Chondrocyte (in vitro differentiated cells): ENCODE data around the gene BTG2. TPM values are rescaled to one million over a fixed set of nuclear protein-coding genes. Genes with fewer than 3 reads are reported as not detected.

Experiments
- DNase-seq: peaks from one replicate; pipeline ENCODE4 v3.0.0; 2021; ENCODE audit warnings: mixed read lengths, low spot score
- H3K27ac Mint-ChIP-seq: one replicate; pipeline ENCODE4 v1.8.0; 2021; ENCODE audit warnings: mild to moderate bottlenecking, moderate library complexity, mixed read lengths; ENCODE audit not compliant: unreplicated experiment
- H3K27me3 Mint-ChIP-seq: 2 replicates; pipeline ENCODE4 v1.8.0; 2021; ENCODE audit warnings: low read depth, mixed read lengths
- H3K36me3 Mint-ChIP-seq: 2 replicates; pipeline ENCODE4 v1.8.0; 2021; ENCODE audit warnings: low read depth, mixed read lengths
- H3K4me1 Mint-ChIP-seq: 2 replicates; pipeline ENCODE4 v1.8.0; 2021; ENCODE audit warnings: low read depth, mild to moderate bottlenecking, mixed read lengths
- H3K4me3 Mint-ChIP-seq: one replicate; pipeline ENCODE4 v1.8.0; 2021; ENCODE audit warnings: mild to moderate bottlenecking, moderate library complexity, mixed read lengths; ENCODE audit not compliant: unreplicated experiment
- H3K9me3 Mint-ChIP-seq: 2 replicates; pipeline ENCODE4 v1.8.0; 2021; ENCODE audit warnings: low read depth, mixed read lengths
- CTCF ChIP-seq: fragments of 200-600 bp; sonication (generic); IDR thresholded peaks from 2 replicates; pipeline ENCODE4 v1.5.0; 2021; ENCODE audit warnings: antibody characterized with exemption, mild to moderate bottlenecking, moderate library complexity
- total RNA-seq: library from RNA; stranded (reverse); gene quantifications from 3 replicates; pipeline ENCODE4 v1.2.1, GENCODE V29; 2021

Gene BTG2
- total RNA-seq, 1 donor from 2014 or later: 41.3 TPM

- no peaks in the 10 kb centered on the region for H3K36me3 Mint-ChIP-seq
- no peaks in the 10 kb centered on the region for H3K9me3 Mint-ChIP-seq
- H3K4me3 Mint-ChIP-seq: peak overlapping the region; percentile 67
- peaks cover 2% of the 10 kb centered on the region for H3K27me3 Mint-ChIP-seq
- peak; percentile 78 for TF ChIP-seq CTCF
- DNase-seq: no peak
- H3K4me1 Mint-ChIP-seq: peaks cover 42% of the 10 kb centered on the region
- H3K27ac Mint-ChIP-seq: peak overlapping the region; percentile 76
These were observed 22.6 kb downstream of the BTG2 start for GRCh38 chr1:203327684-203328457.

- TF ChIP-seq CTCF: peak; percentile 20
- peaks cover 33% of the 10 kb centered on the region for H3K4me1 Mint-ChIP-seq
- H3K9me3 Mint-ChIP-seq: no peaks in the 10 kb centered on the region
- H3K27me3 Mint-ChIP-seq: peaks cover 3% of the 10 kb centered on the region
- no peak overlapping the region for H3K27ac Mint-ChIP-seq
- H3K4me3 Mint-ChIP-seq: no peak overlapping the region
- no peaks in the 10 kb centered on the region for H3K36me3 Mint-ChIP-seq
- DNase-seq: no peak
These were observed 23.4 kb downstream of the BTG2 start for GRCh38 chr1:203328714-203329122.

GRCh38 chr1:203331224-203331623 lies 25.9 kb downstream of the BTG2 start:
- no peak overlapping the region for H3K27ac Mint-ChIP-seq
- no peaks in the 10 kb centered on the region for H3K36me3 Mint-ChIP-seq
- no peak for TF ChIP-seq CTCF
- peaks cover 3% of the 10 kb centered on the region for H3K27me3 Mint-ChIP-seq
- H3K9me3 Mint-ChIP-seq: no peaks in the 10 kb centered on the region
- no peak overlapping the region for H3K4me3 Mint-ChIP-seq
- peaks cover 18% of the 10 kb centered on the region for H3K4me1 Mint-ChIP-seq
- no peak for DNase-seq

GRCh38 chr1:203335503-203335902 lies 30.2 kb downstream of the BTG2 start:
- Mint-ChIP-seq H3K27ac (no peak overlapping the region), H3K27me3 (peaks cover 3% of the 10 kb centered on the region), H3K36me3 (no peaks in the 10 kb centered on the region), H3K9me3 (no peaks in the 10 kb centered on the region), H3K4me1 (peaks cover 7% of the 10 kb centered on the region), H3K4me3 (no peak overlapping the region)
- no peak for TF ChIP-seq CTCF
- DNase-seq: no peak

- peaks cover 3% of the 10 kb centered on the region for H3K27me3 Mint-ChIP-seq
- H3K4me1 Mint-ChIP-seq: peaks cover 7% of the 10 kb centered on the region
- DNase-seq: no peak
- no peaks in the 10 kb centered on the region for H3K36me3 Mint-ChIP-seq
- no peak for TF ChIP-seq CTCF
- H3K27ac Mint-ChIP-seq: no peak overlapping the region
- H3K9me3 Mint-ChIP-seq: no peaks in the 10 kb centered on the region
- H3K4me3 Mint-ChIP-seq: no peak overlapping the region
These were observed 30.8 kb downstream of the BTG2 start for GRCh38 chr1:203336097-203336496.
